HL-60/S4 (cell line): ENCODE results near the gene ZNF662.
"Not testable (repeated sequence)": the region's sequence is repeated elsewhere in the genome, so short reads cannot be mapped to it uniquely, and the experiment has no call there.

Source experiments
- in situ Hi-C: fragments of 300-500 bp; cut with MboI; formaldehyde crosslinking; loops from 2 replicates; pipeline ENCODE4 v1.14.3; 2022; ENCODE audit warnings: low sequenced_read_pairs

The ZNF662 gene

GRCh38 chr3:42906070-42906847, at the start of gene ZNF662:
Gene ZNF662 (plus strand): TSS chr3:42906142. CDS start chr3:42908115, 1,973 bp downstream.
- in situ Hi-C loops, result no loop called here

- in situ Hi-C loops, result no loop called here
These were observed 49.4 kb upstream of the ZNF662 start for GRCh38 chr3:42856544-42856943.

GRCh38 chr3:42864321-42864950, 41.5 kb upstream of the ZNF662 start:
- in situ Hi-C loops, result no loop called here

GRCh38 chr3:42865256-42865655, 40.7 kb upstream of the ZNF662 start:
- in situ Hi-C loops, result no loop called here

DNA sequence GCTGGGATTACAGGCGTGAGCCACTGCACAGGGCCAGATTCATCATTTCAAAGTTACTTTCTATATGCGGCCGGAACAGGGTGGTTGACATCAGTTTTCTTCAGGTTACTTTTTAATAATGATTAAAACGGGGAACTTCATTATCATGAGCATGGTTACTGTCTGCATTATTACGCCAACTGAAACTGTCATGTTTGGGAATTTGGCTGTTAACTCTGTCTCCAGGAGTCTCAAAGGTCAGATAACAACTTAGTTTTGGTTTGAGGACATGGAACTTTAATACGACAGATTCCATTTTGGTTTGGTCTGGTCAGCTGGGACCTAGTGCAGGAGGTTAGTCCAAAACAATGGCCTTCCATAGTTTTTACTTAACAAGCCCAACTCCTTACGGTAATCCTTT, 38.8 kb upstream of the ZNF662 start:
- in situ Hi-C loops, result no loop called here

- in situ Hi-C loops, result no loop called here
These were observed 37.1 kb upstream of the ZNF662 start for GRCh38 chr3:42868841-42869240.

- in situ Hi-C loops, result no loop called here
These were observed 34.2 kb upstream of the ZNF662 start for GRCh38 chr3:42871592-42872196.

DNA sequence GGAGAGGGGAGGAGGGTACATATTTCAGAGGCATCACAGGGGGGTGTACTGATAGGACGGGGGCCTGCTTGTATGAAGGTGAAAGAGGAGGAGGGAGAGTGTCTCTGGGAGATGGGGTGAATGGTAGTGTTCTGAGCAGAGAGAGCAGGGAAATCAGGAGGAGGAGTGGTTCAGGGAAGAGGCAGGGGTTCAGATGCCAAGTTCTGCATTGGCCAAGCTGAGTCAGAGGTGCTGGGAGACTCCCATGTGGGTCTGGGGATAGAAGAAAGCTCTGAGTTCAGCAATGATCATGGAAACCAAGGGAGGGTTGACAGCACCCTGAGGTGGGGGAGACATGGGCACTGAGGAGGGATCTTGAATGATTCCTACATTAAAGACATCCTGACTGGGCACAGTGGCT, 33.2 kb upstream of the ZNF662 start:
- in situ Hi-C loops, result no loop called here

DNA sequence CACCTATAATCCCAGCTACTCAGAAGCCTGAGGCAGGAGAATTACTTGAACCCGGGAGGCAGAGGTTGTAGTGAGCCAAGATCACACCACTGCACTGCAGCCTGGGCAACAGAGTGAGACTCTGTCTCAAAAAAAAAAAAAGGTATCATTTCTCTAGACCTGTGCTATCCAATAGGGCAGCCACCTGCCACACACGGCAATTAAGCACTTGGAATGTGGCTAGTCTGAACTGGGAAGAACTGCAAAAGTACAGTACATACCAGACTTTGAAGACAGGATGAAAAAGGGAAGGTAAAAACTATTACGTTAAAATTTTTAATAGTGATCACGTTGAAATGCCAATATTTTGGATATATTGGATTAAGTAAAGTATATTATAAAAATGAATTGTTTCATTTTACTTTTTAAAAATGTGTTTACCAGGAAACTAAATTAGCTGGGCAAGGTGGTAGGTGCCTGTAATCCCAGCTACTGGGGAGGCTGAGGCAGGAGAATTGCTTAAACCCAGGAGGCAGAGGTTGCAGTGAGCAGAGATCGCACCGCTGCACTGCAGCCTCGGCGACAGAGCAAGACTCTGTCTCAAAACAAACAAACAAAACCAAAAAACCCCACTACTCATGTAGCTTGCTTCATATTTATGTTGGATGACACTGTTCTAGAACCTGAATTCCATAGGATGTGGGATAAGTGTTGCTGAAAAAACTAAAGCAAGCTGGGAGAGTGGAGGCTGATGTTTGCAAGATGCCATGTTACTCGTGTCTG, 32.5 kb upstream of the ZNF662 start:
- in situ Hi-C loops, result no loop called here

DNA sequence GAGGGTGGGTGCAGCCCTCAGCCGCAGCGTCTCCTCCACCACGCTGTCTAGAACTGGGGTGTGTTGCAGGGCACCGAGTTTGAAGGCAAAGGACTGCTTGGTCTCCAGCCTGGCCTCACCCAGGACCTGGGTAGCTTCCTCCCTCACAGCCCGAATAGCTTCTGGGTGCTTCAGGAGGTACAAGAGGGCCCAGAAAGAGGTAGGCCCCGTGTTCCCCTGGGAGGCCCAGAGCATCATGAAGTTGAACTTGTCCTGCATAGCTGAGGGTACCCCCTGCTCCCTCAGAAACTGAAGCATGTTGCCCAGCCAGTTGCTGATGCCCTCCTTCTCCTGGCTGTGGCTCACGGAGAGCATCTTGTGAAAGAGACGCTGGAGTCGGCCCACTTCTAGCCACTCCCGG, 31.2 kb upstream of the ZNF662 start:
- in situ Hi-C loops, result no loop called here

- in situ Hi-C loops, result no loop called here
These were observed 30.4 kb upstream of the ZNF662 start, which contains the start of gene CYP8B1 for GRCh38 chr3:42875325-42876151. Gene CYP8B1 (minus strand): TSS chr3:42875879. CDS start chr3:42875816, 63 bp downstream.

GRCh38 chr3:42876401-42876800, 29.5 kb upstream of the ZNF662 start:
- in situ Hi-C loops, result no loop called here

DNA sequence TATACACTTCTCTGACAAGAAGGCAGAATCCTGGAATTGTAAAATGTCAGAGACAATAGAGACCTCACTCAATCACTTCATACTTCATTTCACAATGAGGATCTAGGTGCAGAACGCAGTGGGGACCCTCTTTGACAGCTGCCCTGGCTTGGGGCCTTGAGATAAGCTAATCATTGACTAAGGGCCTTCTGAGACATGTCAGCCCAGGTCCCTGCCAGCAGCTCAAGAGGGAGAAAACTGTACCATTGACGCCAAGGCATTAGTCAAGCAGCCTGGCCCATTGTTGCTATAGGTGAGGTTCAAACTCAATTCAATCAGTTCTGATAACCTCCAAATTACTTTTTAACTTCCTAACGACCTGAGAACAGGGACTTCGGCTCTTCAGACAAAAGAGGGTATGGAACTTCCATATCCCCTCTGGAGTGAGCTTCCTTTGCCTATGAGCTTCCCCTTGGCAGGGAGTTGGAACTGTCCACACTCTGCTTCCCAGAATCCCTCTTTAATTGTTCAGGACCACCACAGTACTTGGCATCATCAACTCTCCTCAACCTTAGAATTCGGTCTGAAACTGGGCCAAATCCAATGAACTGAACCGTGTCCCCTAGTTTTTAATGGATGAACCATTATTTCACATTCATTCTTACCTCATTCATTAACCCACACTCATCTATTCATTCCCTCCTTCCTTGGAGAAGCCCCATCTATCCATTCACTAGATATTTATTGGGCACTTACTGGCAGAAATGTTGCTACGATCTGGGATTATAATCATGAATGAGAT, 28.8 kb upstream of the ZNF662 start:
- in situ Hi-C loops, result no loop called here

- in situ Hi-C loops, result no loop called here
These were observed 28.1 kb upstream of the ZNF662 start for GRCh38 chr3:42877881-42878280.

DNA sequence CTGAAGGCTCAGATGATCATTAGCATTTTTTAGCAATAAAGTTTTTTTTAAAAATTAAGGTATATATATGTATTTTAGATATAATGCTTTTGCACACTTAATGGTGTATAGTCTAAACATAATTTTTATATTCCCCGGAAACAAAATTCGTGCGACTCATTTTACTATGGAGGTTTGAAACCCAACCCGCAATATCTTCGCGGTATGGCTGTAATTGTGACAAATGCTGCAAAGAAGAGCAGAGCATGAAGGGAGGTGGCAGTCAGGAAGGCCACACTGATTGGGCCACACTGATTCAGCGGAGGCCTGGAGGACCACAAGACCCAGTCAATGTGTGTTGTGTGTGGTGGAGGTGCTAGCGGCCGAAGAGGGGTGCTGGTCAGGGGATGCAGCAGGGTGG, 25.8 kb upstream of the ZNF662 start:
- in situ Hi-C loops, result no loop called here

DNA sequence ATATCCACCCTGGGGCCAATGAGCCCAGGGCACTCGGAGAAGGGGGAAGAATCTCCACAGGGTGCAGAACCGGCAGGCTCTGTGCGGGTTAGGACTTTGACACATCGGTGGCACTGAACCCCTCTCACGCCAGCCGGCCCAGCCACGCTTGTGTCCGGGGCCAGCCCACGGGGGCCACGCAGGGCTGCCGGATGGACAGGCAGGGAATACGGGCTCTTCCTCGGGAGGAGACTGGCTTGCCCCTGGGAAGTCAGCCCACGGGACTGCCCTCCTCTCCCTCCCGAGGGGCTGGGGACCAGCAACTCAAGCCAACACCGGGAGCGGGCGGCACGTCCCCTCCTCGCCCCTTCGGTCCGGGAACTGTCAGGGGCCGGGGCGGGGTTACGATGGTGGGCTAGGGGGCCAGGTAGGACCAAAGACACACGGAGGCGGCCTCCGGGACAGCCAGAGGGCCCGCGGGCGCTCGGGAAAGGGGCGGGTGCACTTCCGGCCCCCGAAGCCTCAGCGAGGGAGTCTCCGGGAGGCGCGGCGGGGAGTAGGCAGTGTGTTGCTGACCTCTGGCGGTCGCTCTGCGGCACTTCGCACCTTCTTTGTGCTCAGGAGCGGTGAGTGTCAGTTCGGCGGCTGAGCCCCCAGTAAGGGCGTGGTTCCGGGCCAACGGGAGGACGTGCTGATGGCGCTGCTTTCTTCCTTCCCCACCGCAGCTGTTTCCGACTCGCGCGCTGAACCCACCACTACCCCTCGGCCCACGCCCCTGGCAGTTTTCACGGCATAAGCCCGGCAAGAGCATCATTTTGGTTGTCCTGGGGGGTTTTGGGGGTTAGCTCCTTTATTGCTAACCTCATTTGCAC, 25.1 kb upstream of the ZNF662 start:
- in situ Hi-C loops, result no loop called here

DNA sequence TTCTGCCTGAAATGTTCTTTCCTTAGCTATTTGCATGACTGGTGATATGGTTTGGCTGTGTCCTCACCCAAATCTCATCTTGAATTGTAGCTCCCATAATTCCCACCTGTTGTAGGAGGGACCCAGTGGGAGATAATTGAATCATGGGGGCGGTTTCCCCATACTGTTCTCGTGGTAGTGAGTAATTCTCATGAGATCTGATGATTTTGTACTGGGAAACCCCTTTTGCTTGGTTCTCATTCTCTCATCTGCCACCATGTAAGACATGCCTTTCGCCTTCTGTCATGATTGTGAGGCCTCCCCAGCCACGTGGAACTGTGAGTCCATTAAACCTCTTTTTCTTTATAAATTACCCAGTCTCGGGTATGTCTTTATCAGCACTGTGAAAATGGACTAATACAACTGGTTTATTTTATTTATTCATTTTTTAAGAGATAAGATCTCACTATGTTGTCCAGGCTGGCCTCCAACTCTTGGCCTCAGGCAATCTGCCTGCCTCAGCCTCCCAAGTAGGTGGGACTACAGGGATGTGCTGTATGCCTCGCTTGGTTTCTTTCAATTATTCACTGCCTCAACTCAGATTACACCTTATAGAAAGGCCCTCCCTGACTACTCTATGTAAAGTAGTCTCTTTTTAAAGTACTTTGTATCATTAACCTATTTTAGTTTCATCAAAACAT, 22.6 kb upstream of the ZNF662 start:
- in situ Hi-C loops, result not testable (repeated sequence)

- in situ Hi-C loops, result no loop called here
These were observed 21.6 kb upstream of the ZNF662 start for GRCh38 chr3:42884324-42884723.
